K562 (cell line): Measurements from ENCODE around the gene TMEM163. TPM values are rescaled to one million over a fixed set of nuclear protein-coding genes. Genes with fewer than 3 reads are reported as not detected.

Experiments used
- ATAC-seq: fragments of 200-7000 bp; cut with Tn5 transposase; 3 replicates; pipeline ENCODE4 v1.9.1; 2020; ENCODE audit warnings: moderate library complexity
- BruUV-seq: library from RNA; stranded (reverse); fragments of 400-500 nt; replicated peaks from 2 replicates; lab custom pipeline; 2021; lab: Mats Ljungman, UMichigan
- CTCF ChIA-PET: fragments of 300-600 bp; formaldehyde crosslinking; extraction: SDS; loops from one replicate; lab custom pipeline; 2021; ENCODE audit warnings: low intra/inter-chr PET ratio; lab: Yijun Ruan, JAX
- POLR2A ChIA-PET: fragments of 300-600, 350-650 bp; sonication (Branson Sonifier 250); formaldehyde crosslinking; extraction: SDS; loops from one replicate; lab custom pipeline; 2021; ENCODE audit warnings: antibody characterized with exemption, inconsistent platforms; lab: Yijun Ruan, JAX
- DNase-seq, 4 experiments: peaks; one replicate each; pipeline versions ENCODE4 v3.0.0 to v3.0.0-alpha.2; 2011 to 2018; ENCODE audit warnings: low spot score in 3 of 4, mixed read lengths in 3 of 4; ENCODE audit errors: extremely low read depth in 1 of 4
- FAIRE-seq: peaks from 2 replicates; lab custom pipeline; 2011; peaks lifted over from hg19 to GRCh38; lab: Jason Lieb, UNC
- H2AFZ ChIP-seq: 2 replicates; pipeline ENCODE4 v1.6.0; 2011; ENCODE audit warnings: low read depth, low read length, control low read depth, inconsistent platforms
- H3K27ac ChIP-seq: fragments of 200-600 bp; 3 replicates; pipeline ENCODE4 v1.8.0; 2011; ENCODE audit warnings: low read depth, mild to moderate bottlenecking, control low read depth, inconsistent platforms, low read length, moderate library complexity, mixed read lengths; ENCODE audit errors: extremely low read depth
- H3K27me3 ChIP-seq, 2 experiments: fragments of 300-600 bp in 1 of 2; 2 replicates in 1 of 2; 3 replicates in 1 of 2; pipeline versions ENCODE4 v1.6.0 to v1.8.0; 2011; ENCODE audit warnings: inconsistent platforms in 2 of 2, low read length in 2 of 2, mild to moderate bottlenecking in 1 of 2, mixed read lengths in 1 of 2, moderate library complexity in 1 of 2; ENCODE audit not compliant: control insufficient read depth in 2 of 2, insufficient read depth in 2 of 2
- H3K36me3 ChIP-seq: fragments of 300-600 bp; 3 replicates; pipeline ENCODE4 v1.8.0; 2011; ENCODE audit warnings: mild to moderate bottlenecking, low read length, inconsistent platforms; ENCODE audit not compliant: control insufficient read depth, insufficient read depth
- H3K4me1 ChIP-seq, 2 experiments: fragments of 200-600 bp in 1 of 2; replicated peaks in 1 of 2; 2 replicates in 1 of 2; 3 replicates in 1 of 2; pipeline versions ENCODE4 v1.5.1 to v1.8.0; 2011; ENCODE audit warnings: inconsistent platforms in 2 of 2, low read length in 2 of 2, mild to moderate bottlenecking in 1 of 2, mixed read lengths in 1 of 2, moderate library complexity in 1 of 2; ENCODE audit not compliant: control insufficient read depth in 2 of 2, insufficient read depth in 2 of 2
- H3K4me2 ChIP-seq: 2 replicates; pipeline ENCODE4 v1.6.1; 2011; ENCODE audit warnings: low read length, control low read depth, inconsistent platforms, mixed read lengths; ENCODE audit not compliant: insufficient read depth
- H3K4me3 ChIP-seq: fragments of 200-600 bp; sonication (generic), shearing (Covaris generic); 2 replicates; pipeline ENCODE4 v1.5.1; 2016; ENCODE audit warnings: control low read depth, inconsistent platforms
- H3K79me2 ChIP-seq: fragments of 200-600 bp; 3 replicates; pipeline ENCODE4 v1.8.0; 2011; ENCODE audit warnings: low read length, inconsistent platforms; ENCODE audit not compliant: control insufficient read depth, insufficient read depth
- H3K9ac ChIP-seq, 2 experiments: 2 replicates each; pipeline versions ENCODE4 v1.6.0 to v1.6.1; 2011; ENCODE audit warnings: low read depth in 2 of 2, low read length in 2 of 2, control low read depth in 1 of 2, inconsistent platforms in 1 of 2, mild to moderate bottlenecking in 1 of 2, mixed read lengths in 1 of 2; ENCODE audit not compliant: insufficient read depth in 1 of 2
- H3K9me1 ChIP-seq: one replicate; pipeline ENCODE4 v1.6.0; 2011; ENCODE audit warnings: inconsistent platforms, mild to moderate bottlenecking, low read length, moderate library complexity; ENCODE audit not compliant: control insufficient read depth, insufficient read depth
- H3K9me3 ChIP-seq: replicated peaks from 2 replicates; pipeline ENCODE4 v1.5.1; 2011; ENCODE audit warnings: low read depth, low read length, inconsistent platforms; ENCODE audit not compliant: control insufficient read depth, insufficient read depth
- H4K20me1 ChIP-seq: replicated peaks from 2 replicates; pipeline ENCODE4 v1.6.1; 2011; ENCODE audit warnings: low read length, inconsistent platforms, mixed read lengths; ENCODE audit not compliant: control insufficient read depth, insufficient read depth
- E2F3 ChIP-seq: fragments of 250-450 bp; sonication (Bioruptor Pico); IDR thresholded peaks from 2 replicates; pipeline ENCODE4 v1.4.0; 2020; ENCODE audit warnings: mild to moderate bottlenecking
- HNRNPH1 ChIP-seq: fragments of 200-400 bp; formaldehyde crosslinking; optimal IDR thresholded peaks from 2 replicates; pipeline ENCODE3; 2017; ENCODE audit warnings: low read depth, mild to moderate bottlenecking, low read length, moderate library complexity
- PPARD ChIP-seq: fragments of 250-450 bp; sonication (Bioruptor Pico); IDR thresholded peaks from 2 replicates; pipeline ENCODE4 v1.8.0; 2022; ENCODE audit warnings: inconsistent platforms, mild to moderate bottlenecking, moderate library complexity
- TCF3 ChIP-seq: sonication (generic); formaldehyde crosslinking; IDR thresholded peaks from 2 replicates; pipeline ENCODE4 v1.4.0; 2020; ENCODE audit warnings: mild to moderate bottlenecking, missing genetic modification reagents
- ZNF175 ChIP-seq: fragments of 200-800 bp; sonication (Bioruptor generic); IDR thresholded peaks from 2 replicates; pipeline ENCODE4 v1.6.1; 2016; ENCODE audit warnings: low read depth, mild to moderate bottlenecking, missing genetic modification characterization, missing compliant biosample characterization
- WGBS: fragments of 100-300 bp; shearing (Covaris generic); methylation state at CpG from one replicate; pipeline ENCODE4 v1.1.6; 2016; ENCODE audit warnings: low coverage, mixed read lengths; ENCODE audit not compliant: insufficient coverage; ENCODE audit errors: missing lambda C conversion rate; 5-methylcytosine and 5-hydroxymethylcytosine counted together
- in situ Hi-C: fragments of 300-500 bp; cut with MboI; formaldehyde crosslinking; loops from 4 replicates; pipeline ENCODE4 v1.15.0; 2018; ENCODE audit warnings: inconsistent platforms, mixed read lengths
- intact Hi-C: fragments of 100-400 bp; cut with micrococcal nuclease; formaldehyde crosslinking; loops from 2 replicates; pipeline ENCODE4 v1.14.2; 2022
- polyA plus RNA-seq, 8 experiments: library from polyadenylated mRNA; depleted of rRNA in 4 of 8; stranded (reverse) in 5 of 8; unstranded in 3 of 8; fragments of >200 nt; fragmentation: Nextera tagmentation in 2 of 8; fragmentation: Illumina TruSeq in 1 of 8; extraction: Ambion mirVana in 2 of 8; extraction: Trizol in 1 of 8; gene quantifications; 2 replicates each; pipeline versions ENCODE4 v1.2.1 to v1.2.3, GENCODE V29; 2011 to 2014; ENCODE audit warnings: inconsistent platforms in 1 of 8, missing spikeins in 1 of 8
- total RNA-seq, 7 experiments: library from RNA; depleted of rRNA in 6 of 7; stranded (reverse); fragments of >200 nt in 6 of 7; fragmentation: Illumina TruSeq in 2 of 7; extraction: Trizol in 2 of 7; gene quantifications; 2 replicates each; pipeline versions ENCODE4 v1.2.1 to v1.2.3, GENCODE V29; 2011 to 2021; ENCODE audit warnings: low replicate concordance in 1 of 7
- TF ChIP-seq, protein P1 (sequence below): fragments of 450-650 bp; IDR thresholded peaks from 2 replicates; pipeline ENCODE4 v1.6.1; 2016; ENCODE audit warnings: mild to moderate bottlenecking

The TMEM163 gene
- total and polyA plus RNA-seq, 9 of the 15 experiments (the other 6 are each of a cell fraction or from before 2014, with no cell fraction given): 0.04 to 0.68 (median 0.16) TPM; not detected in 3

DNA sequence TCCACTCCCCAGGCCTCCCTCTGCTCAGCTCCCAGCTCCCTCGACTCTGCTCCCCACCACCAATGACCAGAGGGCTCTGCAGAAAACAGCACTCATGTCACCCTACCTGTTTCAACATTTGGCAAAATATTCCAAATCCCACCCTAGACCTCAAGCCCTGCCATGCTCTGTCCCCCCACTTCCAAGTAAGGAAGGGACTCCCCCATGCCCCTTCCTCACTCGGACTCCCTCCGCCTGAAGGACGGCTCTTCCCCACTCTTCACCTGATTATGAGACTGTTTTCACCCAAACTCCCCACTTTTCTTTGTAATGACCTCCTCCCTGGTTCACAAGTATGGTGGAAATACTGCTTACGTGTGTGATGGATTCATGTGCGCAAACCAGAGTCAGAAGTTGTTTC is 256.5 kb downstream of the TMEM163 start:
- no peak for FAIRE-seq
- DNase-seq: no peak
- Histone ChIP-seq H3K9me3 (no peaks in the 10 kb centered on the region), H3K27ac (no peak overlapping the region), H3K9me1 (no peaks in the 10 kb centered on the region), H3K36me3 (no peaks in the 10 kb centered on the region), H2AFZ (no peak overlapping the region), H4K20me1 (peaks cover 17% of the 10 kb centered on the region; the same call in 1 of the 2 replicates), H3K27me3 (peaks cover 9 to 69% of the 10 kb centered on the region in 2 experiments; a peak in 4 of 5 replicates), H3K4me1 (no peaks in the 10 kb centered on the region), H3K79me2 (no peaks in the 10 kb centered on the region), H3K4me3 (no peak overlapping the region), H3K4me2 (no peak overlapping the region), H3K9ac (no peak overlapping the region)
- ATAC-seq: no peak
- intact Hi-C loops (no loop called here), in situ Hi-C loops (loop anchor here (5.0 kb wide), 1 partner anchor 440 kb away; no protein-coding TSS in a partner anchor)
- 0% methylated on average over 6 of the region's 6 CpGs for WGBS
- no TSS peak for BruUV-seq
- ChIA-PET CTCF (no interaction called here), POLR2A (no interaction called here)
- TF ChIP-seq HNRNPH1: no peak
- no peak for TF ChIP-seq E2F3 (CRISPR knock-in tag)
- no peak for TF ChIP-seq TCF3 (CRISPR knock-in tag)
- TF ChIP-seq ZNF175 (CRISPR knock-in tag): no peak

DNA sequence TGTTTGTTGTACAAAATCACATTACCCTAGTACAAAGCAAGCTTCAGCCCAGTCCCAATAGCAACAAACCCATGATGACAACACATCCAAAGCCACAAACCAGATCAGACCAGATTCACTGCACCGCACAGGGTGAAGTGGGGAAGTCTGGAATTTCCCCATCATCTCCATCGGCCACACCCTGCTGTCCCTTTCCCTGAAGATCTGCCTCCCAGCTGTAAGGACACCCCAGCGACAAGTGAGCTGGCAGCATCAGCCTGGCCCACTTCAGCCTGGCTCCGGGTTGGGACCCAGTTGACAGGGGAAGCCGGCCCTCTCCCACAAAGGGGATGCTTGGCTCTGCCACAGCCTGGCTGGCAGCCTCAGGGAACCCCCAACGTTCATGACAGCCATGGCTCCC is 257.3 kb downstream of the TMEM163 start:
- H4K20me1 ChIP-seq: peaks cover 17% of the 10 kb centered on the region; the same call in 1 of the 2 replicates
- no peak overlapping the region for H3K27ac ChIP-seq
- FAIRE-seq: no peak
- 2% methylated on average over 5 of the region's 6 CpGs for WGBS
- no peaks in the 10 kb centered on the region for H3K4me1 ChIP-seq
- no peaks in the 10 kb centered on the region for H3K36me3 ChIP-seq
- no peak overlapping the region for H3K4me2 ChIP-seq
- H3K4me3 ChIP-seq: no peak overlapping the region
- CTCF ChIA-PET: interaction anchor here (1.0 to 1.8 kb wide), 2 partner anchors 316 to 436 kb away, joined by 4 to 7 read pairs; no protein-coding TSS in a partner anchor
- no TSS peak for BruUV-seq
- POLR2A ChIA-PET: no interaction called here
- H3K27me3 ChIP-seq: peaks cover 9 to 70% of the 10 kb centered on the region in 2 experiments
- no peak for TF ChIP-seq PPARD (CRISPR knock-in tag)
- TF ChIP-seq, protein P1, sequence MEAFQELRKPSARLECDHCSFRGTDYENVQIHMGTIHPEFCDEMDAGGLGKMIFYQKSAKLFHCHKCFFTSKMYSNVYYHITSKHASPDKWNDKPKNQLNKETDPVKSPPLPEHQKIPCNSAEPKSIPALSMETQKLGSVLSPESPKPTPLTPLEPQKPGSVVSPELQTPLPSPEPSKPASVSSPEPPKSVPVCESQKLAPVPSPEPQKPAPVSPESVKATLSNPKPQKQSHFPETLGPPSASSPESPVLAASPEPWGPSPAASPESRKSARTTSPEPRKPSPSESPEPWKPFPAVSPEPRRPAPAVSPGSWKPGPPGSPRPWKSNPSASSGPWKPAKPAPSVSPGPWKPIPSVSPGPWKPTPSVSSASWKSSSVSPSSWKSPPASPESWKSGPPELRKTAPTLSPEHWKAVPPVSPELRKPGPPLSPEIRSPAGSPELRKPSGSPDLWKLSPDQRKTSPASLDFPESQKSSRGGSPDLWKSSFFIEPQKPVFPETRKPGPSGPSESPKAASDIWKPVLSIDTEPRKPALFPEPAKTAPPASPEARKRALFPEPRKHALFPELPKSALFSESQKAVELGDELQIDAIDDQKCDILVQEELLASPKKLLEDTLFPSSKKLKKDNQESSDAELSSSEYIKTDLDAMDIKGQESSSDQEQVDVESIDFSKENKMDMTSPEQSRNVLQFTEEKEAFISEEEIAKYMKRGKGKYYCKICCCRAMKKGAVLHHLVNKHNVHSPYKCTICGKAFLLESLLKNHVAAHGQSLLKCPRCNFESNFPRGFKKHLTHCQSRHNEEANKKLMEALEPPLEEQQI: no peak
- TF ChIP-seq, all 486 proteins: peak for 0
- Histone ChIP-seq H3K9ac (no peak overlapping the region), H3K79me2 (no peaks in the 10 kb centered on the region), H2AFZ (no peak overlapping the region), H3K9me1 (no peaks in the 10 kb centered on the region), H3K9me3 (no peaks in the 10 kb centered on the region)
- ATAC-seq: no peak
- no peak for DNase-seq
- intact Hi-C loops: loop anchor here (2.0 kb wide), 1 partner anchor 437 kb away; no protein-coding TSS in a partner anchor
- in situ Hi-C loops: loop anchor here (5.0 kb wide), 1 partner anchor 441 kb away; no protein-coding TSS in a partner anchor
